Sigmoid colon (tissue), 7 donors: ENCODE measurements around the gene OPN4. TPM values are rescaled to one million over a fixed set of nuclear protein-coding genes. Genes with fewer than 3 reads are reported as not detected.

Experiments used
- DNase-seq: peaks from one replicate; pipeline ENCODE4 v3.0.0-alpha.2; 2019
- H3K27ac ChIP-seq, 4 donors: fragments of 200-600 bp; sonication (generic); one replicate each; pipeline ENCODE4 v1.5.1; 2016 to 2019; ENCODE audit warnings: mild to moderate bottlenecking in 1 of 4
- H3K27me3 ChIP-seq, 3 donors: fragments of 200-600 bp; sonication (generic); one replicate each; pipeline ENCODE4 v1.5.1; 2019; ENCODE audit warnings: mild to moderate bottlenecking in 1 of 3
- H3K36me3 ChIP-seq, 4 donors: fragments of 200-600 bp; sonication (generic); one replicate each; pipeline ENCODE4 v1.5.1; 2016 to 2019
- H3K4me1 ChIP-seq, 4 donors: fragments of 200-600 bp; sonication (generic); one replicate each; pipeline ENCODE4 v1.5.1; 2017 to 2019
- H3K4me3 ChIP-seq, 4 donors: fragments of 200-600 bp; sonication (generic); one replicate each; pipeline ENCODE4 v1.5.1; 2017 to 2019; ENCODE audit warnings: mild to moderate bottlenecking in 2 of 4, moderate library complexity in 1 of 4
- H3K9me3 ChIP-seq, 4 donors: fragments of 200-600 bp in 3 of 4; sonication (generic) in 3 of 4; one replicate each; pipeline versions ENCODE4 v1.5.1 to v1.6.1; 2013 to 2019
- EP300 ChIP-seq, 4 donors: sonication (generic); formaldehyde crosslinking; IDR thresholded peaks; one replicate each; pipeline ENCODE4 v1.6.1; 2017; ENCODE audit warnings: antibody characterized with exemption in 4 of 4
- POLR2A ChIP-seq, 2 donors: fragments of 450-650 bp; IDR thresholded peaks; one replicate each; pipeline ENCODE4 v1.6.1; 2016; ENCODE audit warnings: antibody characterized with exemption in 2 of 2, mild to moderate bottlenecking in 2 of 2, moderate library complexity in 2 of 2
- POLR2AphosphoS5 ChIP-seq, 4 donors: sonication (generic); formaldehyde crosslinking; IDR thresholded peaks; one replicate each; pipeline ENCODE4 v1.6.1; 2017; ENCODE audit warnings: antibody characterized with exemption in 4 of 4
- WGBS, 2 donors: extraction: QIAGEN DNeasy Blood & Tissue Kit; methylation state at CpG; one replicate each; pipeline ENCODE4 v1.1.7; 2013; 5-methylcytosine and 5-hydroxymethylcytosine counted together
- intact Hi-C: fragments of 100-400 bp; cut with DNase I; formaldehyde crosslinking; loops from one replicate; pipeline ENCODE4 v1.15.1; 2023
- polyA plus RNA-seq, 3 donors: library from polyadenylated mRNA; stranded (reverse); fragments of 200-250 nt; gene quantifications; one replicate each; pipeline ENCODE4 v1.2.3, GENCODE V29; 2013
- total RNA-seq, 4 donors: library from RNA; depleted of rRNA; stranded (reverse); fragments of >200 nt; gene quantifications; one replicate each; pipeline ENCODE4 v1.1.0, GENCODE V29; 2016
- TF ChIP-seq, protein P1 (sequence below), 4 experiments: fragments of 450-650 bp in 3 of 4; fragments of 200-600 bp in 1 of 4; IDR thresholded peaks; one replicate each; pipeline ENCODE4 v1.5.1; 2016 to 2019; ENCODE audit warnings: antibody characterized with exemption in 4 of 4, mild to moderate bottlenecking in 3 of 4, moderate library complexity in 2 of 4
- donor health status: healthy with polysubstance abuse.
- donor health status: Bipolar disorder and iron deficiency.
- donor health status: healthy.

The OPN4 gene
- total and polyA plus RNA-seq, 7 donors, result 0.04 TPM; not detected in 6

DNA sequence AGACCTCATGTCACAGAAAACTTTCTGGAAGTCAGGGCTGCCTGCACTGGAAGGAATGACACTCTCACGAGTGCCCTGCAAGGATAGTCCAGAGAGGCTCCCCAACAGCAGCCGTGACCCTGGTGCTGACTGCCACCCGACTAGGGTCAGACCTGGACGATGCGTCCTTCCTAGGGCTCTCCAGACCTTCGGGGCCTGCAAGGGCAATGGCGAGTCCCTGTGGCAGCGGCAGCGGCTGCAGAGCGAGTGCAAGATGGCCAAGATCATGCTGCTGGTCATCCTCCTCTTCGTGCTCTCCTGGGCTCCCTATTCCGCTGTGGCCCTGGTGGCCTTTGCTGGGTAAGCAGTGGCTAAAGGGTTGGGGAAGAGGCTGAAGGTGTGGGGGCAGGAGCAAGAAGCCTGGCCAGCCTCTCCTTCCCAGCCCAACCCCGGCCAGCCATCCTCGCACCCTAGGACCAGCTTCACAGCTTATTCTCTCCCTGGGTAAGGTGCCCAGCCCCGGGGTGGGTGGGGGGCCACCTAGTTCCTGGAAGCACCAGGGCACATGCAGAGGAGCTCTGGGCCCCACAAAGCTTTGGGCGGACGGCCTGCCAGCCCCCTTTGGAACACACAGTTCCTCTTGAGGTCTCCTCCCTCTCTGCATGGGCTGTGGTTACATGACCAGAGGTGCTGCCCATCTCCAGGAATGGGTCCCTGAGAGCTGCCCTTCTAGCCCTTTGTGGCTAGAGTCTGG is 5.5 kb downstream of the OPN4 start:
- Histone ChIP-seq H3K27me3 (no peaks in the 10 kb centered on the region), H3K4me3 (no peak overlapping the region), H3K9me3 (no peaks in the 10 kb centered on the region), H3K27ac (no peak overlapping the region), H3K36me3 (no peaks in the 10 kb centered on the region), H3K4me1 (peaks cover 0 to 23% (median 20%) of the 10 kb centered on the region in 4 donors)
- no peak for TF ChIP-seq POLR2AphosphoS5 (IDR thresholded peaks at IDR 0.05)
- TF ChIP-seq EP300 (IDR thresholded peaks at IDR 0.05), result no peak
- TF ChIP-seq, protein P1, sequence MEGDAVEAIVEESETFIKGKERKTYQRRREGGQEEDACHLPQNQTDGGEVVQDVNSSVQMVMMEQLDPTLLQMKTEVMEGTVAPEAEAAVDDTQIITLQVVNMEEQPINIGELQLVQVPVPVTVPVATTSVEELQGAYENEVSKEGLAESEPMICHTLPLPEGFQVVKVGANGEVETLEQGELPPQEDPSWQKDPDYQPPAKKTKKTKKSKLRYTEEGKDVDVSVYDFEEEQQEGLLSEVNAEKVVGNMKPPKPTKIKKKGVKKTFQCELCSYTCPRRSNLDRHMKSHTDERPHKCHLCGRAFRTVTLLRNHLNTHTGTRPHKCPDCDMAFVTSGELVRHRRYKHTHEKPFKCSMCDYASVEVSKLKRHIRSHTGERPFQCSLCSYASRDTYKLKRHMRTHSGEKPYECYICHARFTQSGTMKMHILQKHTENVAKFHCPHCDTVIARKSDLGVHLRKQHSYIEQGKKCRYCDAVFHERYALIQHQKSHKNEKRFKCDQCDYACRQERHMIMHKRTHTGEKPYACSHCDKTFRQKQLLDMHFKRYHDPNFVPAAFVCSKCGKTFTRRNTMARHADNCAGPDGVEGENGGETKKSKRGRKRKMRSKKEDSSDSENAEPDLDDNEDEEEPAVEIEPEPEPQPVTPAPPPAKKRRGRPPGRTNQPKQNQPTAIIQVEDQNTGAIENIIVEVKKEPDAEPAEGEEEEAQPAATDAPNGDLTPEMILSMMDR (IDR thresholded peaks at IDR 0.05), result no peak
- TF ChIP-seq POLR2A (IDR thresholded peaks at IDR 0.05), result no peak
- WGBS, 2 donors, result 92 to 93% methylated on average over 17 of the region's 17 CpGs
- peak; percentile 57 for DNase-seq
- intact Hi-C loops, result no loop called here

DNA sequence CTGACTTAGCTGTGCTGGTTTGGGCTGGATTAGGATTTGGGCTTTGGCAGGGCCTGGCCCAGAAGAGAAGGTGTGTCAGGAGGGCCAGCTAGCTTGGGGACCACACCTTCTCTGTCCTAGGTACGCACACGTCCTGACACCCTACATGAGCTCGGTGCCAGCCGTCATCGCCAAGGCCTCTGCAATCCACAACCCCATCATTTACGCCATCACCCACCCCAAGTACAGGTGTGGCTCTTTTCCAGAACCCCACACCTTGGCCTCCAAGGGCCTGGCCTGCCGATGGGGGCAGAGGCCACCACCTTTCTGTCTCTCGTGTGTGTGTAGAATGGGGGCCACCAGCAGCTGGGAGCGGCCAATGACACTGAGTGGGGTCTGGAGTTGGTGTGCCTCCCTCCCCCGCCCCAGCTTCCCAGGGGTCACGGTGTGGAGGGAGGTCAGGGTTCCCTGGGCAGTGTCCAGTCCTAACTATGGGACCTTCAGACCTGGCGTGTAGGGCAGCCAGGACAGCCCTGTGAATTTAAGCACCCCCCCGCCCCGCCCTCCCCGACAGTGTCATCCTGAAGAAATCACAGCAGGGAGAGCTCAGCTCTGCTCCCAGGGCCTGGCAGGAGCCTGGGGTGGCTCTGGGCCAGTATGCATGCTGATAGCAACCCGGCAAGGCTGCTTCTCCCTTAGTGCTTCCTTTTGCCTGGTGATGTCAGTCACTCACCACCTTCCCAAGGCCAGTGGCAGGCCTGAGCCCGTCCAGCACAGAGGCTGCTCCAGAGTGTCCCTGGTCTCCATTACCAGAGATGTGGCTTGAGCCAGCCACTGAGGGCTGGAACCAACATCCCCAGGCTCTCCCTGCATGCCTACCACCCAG is 7.0 kb downstream of the OPN4 start:
- Histone ChIP-seq H3K9me3 (no peaks in the 10 kb centered on the region), H3K4me3 (no peak overlapping the region), H3K27me3 (no peaks in the 10 kb centered on the region), H3K4me1 (peaks cover 0 to 34% (median 26%) of the 10 kb centered on the region in 4 donors), H3K27ac (peak overlapping the region in 3 of 4 donors; percentile 18 to 58 (median 44)), H3K36me3 (no peaks in the 10 kb centered on the region)
- 79 to 85% methylated on average over 17 of the region's 17 CpGs for WGBS, 2 donors
- TF ChIP-seq, protein P1 (IDR thresholded peaks at IDR 0.05), result no peak
- TF ChIP-seq POLR2A (IDR thresholded peaks at IDR 0.05) (no peak), EP300 (IDR thresholded peaks at IDR 0.05) (no peak), POLR2AphosphoS5 (IDR thresholded peaks at IDR 0.05) (no peak)
- intact Hi-C loops, result no loop called here
- DNase-seq, result peak; percentile 71

- no peak for TF ChIP-seq EP300 (IDR thresholded peaks at IDR 0.05)
- no peak for TF ChIP-seq POLR2AphosphoS5 (IDR thresholded peaks at IDR 0.05)
- no peak for TF ChIP-seq POLR2A (IDR thresholded peaks at IDR 0.05)
- TF ChIP-seq, protein P1 (IDR thresholded peaks at IDR 0.05), result no peak
- DNase-seq, result peak; percentile 53
- Histone ChIP-seq H3K9me3 (no peaks in the 10 kb centered on the region), H3K27me3 (no peaks in the 10 kb centered on the region), H3K27ac (peak overlapping the region in 3 of 4 donors; percentile 18 to 58 (median 44)), H3K4me3 (no peak overlapping the region), H3K4me1 (peaks cover 0 to 38% (median 29%) of the 10 kb centered on the region in 4 donors), H3K36me3 (no peaks in the 10 kb centered on the region)
- intact Hi-C loops, result no loop called here
- WGBS, 2 donors, result 90 to 91% methylated on average over 19 of the region's 19 CpGs
Measured at GRCh38 chr10:86662186-86663045, 8.1 kb downstream of the OPN4 start.

- intact Hi-C loops, result no loop called here
- Histone ChIP-seq H3K9me3 (no peaks in the 10 kb centered on the region), H3K4me1 (peaks cover 0 to 44% (median 35%) of the 10 kb centered on the region in 4 donors), H3K27me3 (no peaks in the 10 kb centered on the region), H3K4me3 (no peak overlapping the region), H3K27ac (no peak overlapping the region), H3K36me3 (no peaks in the 10 kb centered on the region)
- WGBS, 2 donors, result 90 to 93% methylated on average over 8 of the region's 8 CpGs
- TF ChIP-seq POLR2A (IDR thresholded peaks at IDR 0.05), result no peak
- TF ChIP-seq, protein P1 (IDR thresholded peaks at IDR 0.05), result no peak
- no peak for TF ChIP-seq EP300 (IDR thresholded peaks at IDR 0.05)
- no peak for TF ChIP-seq POLR2AphosphoS5 (IDR thresholded peaks at IDR 0.05)
- no peak for DNase-seq
Measured at GRCh38 chr10:86663046-86663345, 8.6 kb downstream of the OPN4 start.
